ENCODE results near the gene MYZAP. TPM values are rescaled to one million over a fixed set of nuclear protein-coding genes. Genes with fewer than 3 reads are reported as not detected.

MYZAP gene
- total and polyA plus RNA-seq, 10 of the 15 experiments (the other 5 are each of a cell fraction or from before 2014, with no cell fraction given): not detected

DNA sequence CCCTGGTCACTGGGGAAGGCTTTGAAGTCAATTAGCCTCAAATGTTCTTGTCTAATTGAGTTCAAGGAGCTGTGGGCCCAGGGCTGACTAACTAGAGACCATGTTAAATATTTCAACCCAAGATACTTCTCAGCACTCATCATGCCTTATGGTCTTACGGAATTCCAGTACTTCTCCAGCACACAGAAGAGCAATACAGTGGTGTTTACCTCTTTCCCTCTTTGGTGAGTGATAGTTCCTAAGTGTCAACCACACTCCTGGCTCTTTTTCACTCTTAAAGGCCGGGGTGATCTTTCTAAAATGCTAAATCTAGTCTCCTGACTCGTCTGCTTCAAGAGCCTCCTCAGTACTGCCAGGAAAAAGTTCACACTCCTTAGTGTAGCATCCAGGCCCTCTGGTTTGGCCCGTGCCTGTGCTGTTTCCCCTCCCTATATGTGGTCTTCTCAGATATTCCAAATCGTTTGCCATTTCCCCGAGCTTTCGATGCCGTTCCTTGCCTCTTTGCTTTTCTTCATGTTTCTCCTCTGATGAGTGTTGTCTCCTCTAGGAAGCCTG lies 4.7 kb downstream of the MYZAP start:
- BruUV-seq (replicated peaks): no TSS peak
- Histone ChIP-seq H3K4me2 (ENCODE audit: control insufficient read depth, insufficient read depth) (no peak overlapping the region), H3K36me3 (ENCODE audit: control insufficient read depth in 2 of 2, insufficient read depth in 2 of 2, low read length in 1 of 2) (no peaks in the 10 kb centered on the region), H3K9me3 (replicated peaks; ENCODE audit: control insufficient read depth, insufficient read depth, low read length) (no peaks in the 10 kb centered on the region), H3K9ac (ENCODE audit: control insufficient read depth, insufficient read depth, low read length) (no peak overlapping the region), H4K20me1 (ENCODE audit: control insufficient read depth, insufficient read depth) (no peaks in the 10 kb centered on the region), H2AFZ (ENCODE audit: control insufficient read depth, low read depth, low read length) (no peak overlapping the region), H3K4me3 (no peak overlapping the region), H3K27me3 (replicated peaks in 1 of 2; ENCODE audit: control insufficient read depth in 2 of 2, insufficient read depth in 2 of 2, low read length in 1 of 2) (peaks cover 1 to 8% of the 10 kb centered on the region in 2 experiments), H3K79me2 (ENCODE audit: control insufficient read depth, insufficient read depth, low read length) (no peaks in the 10 kb centered on the region), H3K4me1 (ENCODE audit: control insufficient read depth, insufficient read depth, low read length) (no peaks in the 10 kb centered on the region), H3K27ac (ENCODE audit: control insufficient read depth, insufficient read depth) (no peak overlapping the region)
- in situ Hi-C loops (cut with MboI): no loop called here
- intact Hi-C loops (cut with micrococcal nuclease; ENCODE audit: unreplicated experiment): no loop called here
- CTCF ChIA-PET: no interaction called here
- ATAC-seq (no peak), DNase-seq (ENCODE audit: low read depth, low spot score) (no peak), FAIRE-seq (no peak)
- RAD21 ChIA-PET (ENCODE audit: unreplicated experiment): no interaction called here
- SMC1A ChIA-PET (ENCODE audit: uncharacterized antibody, unreplicated experiment): no interaction called here
- POLR2A ChIA-PET: no interaction called here
- 34% methylated on average over 8 of the region's 8 CpGs for WGBS (ENCODE audit: insufficient coverage, insufficient replicate concordance, low lambda C conversion rate, missing lambda C conversion rate)
- TF ChIP-seq, protein P1, sequence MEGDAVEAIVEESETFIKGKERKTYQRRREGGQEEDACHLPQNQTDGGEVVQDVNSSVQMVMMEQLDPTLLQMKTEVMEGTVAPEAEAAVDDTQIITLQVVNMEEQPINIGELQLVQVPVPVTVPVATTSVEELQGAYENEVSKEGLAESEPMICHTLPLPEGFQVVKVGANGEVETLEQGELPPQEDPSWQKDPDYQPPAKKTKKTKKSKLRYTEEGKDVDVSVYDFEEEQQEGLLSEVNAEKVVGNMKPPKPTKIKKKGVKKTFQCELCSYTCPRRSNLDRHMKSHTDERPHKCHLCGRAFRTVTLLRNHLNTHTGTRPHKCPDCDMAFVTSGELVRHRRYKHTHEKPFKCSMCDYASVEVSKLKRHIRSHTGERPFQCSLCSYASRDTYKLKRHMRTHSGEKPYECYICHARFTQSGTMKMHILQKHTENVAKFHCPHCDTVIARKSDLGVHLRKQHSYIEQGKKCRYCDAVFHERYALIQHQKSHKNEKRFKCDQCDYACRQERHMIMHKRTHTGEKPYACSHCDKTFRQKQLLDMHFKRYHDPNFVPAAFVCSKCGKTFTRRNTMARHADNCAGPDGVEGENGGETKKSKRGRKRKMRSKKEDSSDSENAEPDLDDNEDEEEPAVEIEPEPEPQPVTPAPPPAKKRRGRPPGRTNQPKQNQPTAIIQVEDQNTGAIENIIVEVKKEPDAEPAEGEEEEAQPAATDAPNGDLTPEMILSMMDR (IDR thresholded peaks at IDR 0.05 in 2 of 3, conservative IDR thresholded peaks at IDR 0.05 in 1 of 3; ENCODE audit: control insufficient read depth in 2 of 3, extremely low read depth in 1 of 3, insufficient read depth in 1 of 3, low read depth in 3 of 3, low read length in 3 of 3): no peak
- TF ChIP-seq CEBPB (IDR thresholded peaks at IDR 0.05; ENCODE audit: borderline replicate concordance in 1 of 2, low read depth in 2 of 2, low read length in 2 of 2) (no peak), KDM1A (IDR thresholded peaks at IDR 0.05; ENCODE audit: borderline replicate concordance) (no peak), TCF3 (IDR thresholded peaks at IDR 0.05; ENCODE audit: borderline replicate concordance, insufficient read depth, low read depth, low read length) (no peak), IKZF2 (IDR thresholded peaks at IDR 0.05) (no peak), ZNF274 (IDR thresholded peaks at IDR 0.05; ENCODE audit: insufficient read depth, insufficient read length) (no peak), RFX5 (IDR thresholded peaks at IDR 0.05; ENCODE audit: low read depth, low read length) (no peak), POLR2AphosphoS2 (IDR thresholded peaks at IDR 0.05; ENCODE audit: low read depth, low read length) (no peak), CREM (IDR thresholded peaks at IDR 0.05; ENCODE audit: low read depth) (no peak)
- TF ChIP-seq, protein P2, sequence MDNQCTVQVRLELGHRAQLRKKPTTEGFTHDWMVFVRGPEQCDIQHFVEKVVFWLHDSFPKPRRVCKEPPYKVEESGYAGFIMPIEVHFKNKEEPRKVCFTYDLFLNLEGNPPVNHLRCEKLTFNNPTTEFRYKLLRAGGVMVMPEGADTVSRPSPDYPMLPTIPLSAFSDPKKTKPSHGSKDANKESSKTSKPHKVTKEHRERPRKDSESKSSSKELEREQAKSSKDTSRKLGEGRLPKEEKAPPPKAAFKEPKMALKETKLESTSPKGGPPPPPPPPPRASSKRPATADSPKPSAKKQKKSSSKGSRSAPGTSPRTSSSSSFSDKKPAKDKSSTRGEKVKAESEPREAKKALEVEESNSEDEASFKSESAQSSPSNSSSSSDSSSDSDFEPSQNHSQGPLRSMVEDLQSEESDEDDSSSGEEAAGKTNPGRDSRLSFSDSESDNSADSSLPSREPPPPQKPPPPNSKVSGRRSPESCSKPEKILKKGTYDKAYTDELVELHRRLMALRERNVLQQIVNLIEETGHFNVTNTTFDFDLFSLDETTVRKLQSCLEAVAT (IDR thresholded peaks at IDR 0.05): no peak
- TF ChIP-seq, protein P3, sequence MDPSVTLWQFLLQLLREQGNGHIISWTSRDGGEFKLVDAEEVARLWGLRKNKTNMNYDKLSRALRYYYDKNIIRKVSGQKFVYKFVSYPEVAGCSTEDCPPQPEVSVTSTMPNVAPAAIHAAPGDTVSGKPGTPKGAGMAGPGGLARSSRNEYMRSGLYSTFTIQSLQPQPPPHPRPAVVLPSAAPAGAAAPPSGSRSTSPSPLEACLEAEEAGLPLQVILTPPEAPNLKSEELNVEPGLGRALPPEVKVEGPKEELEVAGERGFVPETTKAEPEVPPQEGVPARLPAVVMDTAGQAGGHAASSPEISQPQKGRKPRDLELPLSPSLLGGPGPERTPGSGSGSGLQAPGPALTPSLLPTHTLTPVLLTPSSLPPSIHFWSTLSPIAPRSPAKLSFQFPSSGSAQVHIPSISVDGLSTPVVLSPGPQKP (IDR thresholded peaks at IDR 0.05; ENCODE audit: low read depth, low read length): no peak
- TF ChIP-seq, protein P4, sequence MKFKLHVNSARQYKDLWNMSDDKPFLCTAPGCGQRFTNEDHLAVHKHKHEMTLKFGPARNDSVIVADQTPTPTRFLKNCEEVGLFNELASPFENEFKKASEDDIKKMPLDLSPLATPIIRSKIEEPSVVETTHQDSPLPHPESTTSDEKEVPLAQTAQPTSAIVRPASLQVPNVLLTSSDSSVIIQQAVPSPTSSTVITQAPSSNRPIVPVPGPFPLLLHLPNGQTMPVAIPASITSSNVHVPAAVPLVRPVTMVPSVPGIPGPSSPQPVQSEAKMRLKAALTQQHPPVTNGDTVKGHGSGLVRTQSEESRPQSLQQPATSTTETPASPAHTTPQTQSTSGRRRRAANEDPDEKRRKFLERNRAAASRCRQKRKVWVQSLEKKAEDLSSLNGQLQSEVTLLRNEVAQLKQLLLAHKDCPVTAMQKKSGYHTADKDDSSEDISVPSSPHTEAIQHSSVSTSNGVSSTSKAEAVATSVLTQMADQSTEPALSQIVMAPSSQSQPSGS (IDR thresholded peaks at IDR 0.05; ENCODE audit: low read length): no peak
- TF ChIP-seq, protein P5, sequence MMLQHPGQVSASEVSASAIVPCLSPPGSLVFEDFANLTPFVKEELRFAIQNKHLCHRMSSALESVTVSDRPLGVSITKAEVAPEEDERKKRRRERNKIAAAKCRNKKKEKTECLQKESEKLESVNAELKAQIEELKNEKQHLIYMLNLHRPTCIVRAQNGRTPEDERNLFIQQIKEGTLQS (IDR thresholded peaks at IDR 0.05; ENCODE audit: borderline replicate concordance, extremely low read depth, low read depth, low read length): no peak
- TF ChIP-seq, protein P6, sequence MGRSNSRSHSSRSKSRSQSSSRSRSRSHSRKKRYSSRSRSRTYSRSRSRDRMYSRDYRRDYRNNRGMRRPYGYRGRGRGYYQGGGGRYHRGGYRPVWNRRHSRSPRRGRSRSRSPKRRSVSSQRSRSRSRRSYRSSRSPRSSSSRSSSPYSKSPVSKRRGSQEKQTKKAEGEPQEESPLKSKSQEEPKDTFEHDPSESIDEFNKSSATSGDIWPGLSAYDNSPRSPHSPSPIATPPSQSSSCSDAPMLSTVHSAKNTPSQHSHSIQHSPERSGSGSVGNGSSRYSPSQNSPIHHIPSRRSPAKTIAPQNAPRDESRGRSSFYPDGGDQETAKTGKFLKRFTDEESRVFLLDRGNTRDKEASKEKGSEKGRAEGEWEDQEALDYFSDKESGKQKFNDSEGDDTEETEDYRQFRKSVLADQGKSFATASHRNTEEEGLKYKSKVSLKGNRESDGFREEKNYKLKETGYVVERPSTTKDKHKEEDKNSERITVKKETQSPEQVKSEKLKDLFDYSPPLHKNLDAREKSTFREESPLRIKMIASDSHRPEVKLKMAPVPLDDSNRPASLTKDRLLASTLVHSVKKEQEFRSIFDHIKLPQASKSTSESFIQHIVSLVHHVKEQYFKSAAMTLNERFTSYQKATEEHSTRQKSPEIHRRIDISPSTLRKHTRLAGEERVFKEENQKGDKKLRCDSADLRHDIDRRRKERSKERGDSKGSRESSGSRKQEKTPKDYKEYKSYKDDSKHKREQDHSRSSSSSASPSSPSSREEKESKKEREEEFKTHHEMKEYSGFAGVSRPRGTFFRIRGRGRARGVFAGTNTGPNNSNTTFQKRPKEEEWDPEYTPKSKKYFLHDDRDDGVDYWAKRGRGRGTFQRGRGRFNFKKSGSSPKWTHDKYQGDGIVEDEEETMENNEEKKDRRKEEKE (IDR thresholded peaks at IDR 0.05): no peak

All from GM12878 (cell line).